GM21526 (cell line): ENCODE measurements around the gene FAM25A.

ENCODE experiments used
- ATAC-seq: cut with Tn5 transposase; IDR thresholded peaks from one replicate; pipeline ENCODE4 v1.9.1; 2021; ENCODE audit warnings: moderate library complexity; ENCODE audit not compliant: unreplicated experiment, low FRiP score

Gene FAM25A

GRCh38 chr10:87059401-87059800, 39.3 kb downstream of the FAM25A start:
- no peak for ATAC-seq

- no peak for ATAC-seq
These were observed 40.3 kb downstream of the FAM25A start for GRCh38 chr10:87060280-87060928.

GRCh38 chr10:87064651-87065050, 44.6 kb downstream of the FAM25A start:
- no peak for ATAC-seq

GRCh38 chr10:87066178-87066577, 46.1 kb downstream of the FAM25A start:
- ATAC-seq = no peak

GRCh38 chr10:87066865-87067264, 46.8 kb downstream of the FAM25A start:
- ATAC-seq = no peak

GRCh38 chr10:87068281-87068680, 48.2 kb downstream of the FAM25A start:
- no peak for ATAC-seq

- no peak for ATAC-seq
These were observed 52.4 kb downstream of the FAM25A start for GRCh38 chr10:87072449-87072848.
